ENCODE measurements around the gene EIF2B5. TPM values are rescaled to one million over a fixed set of nuclear protein-coding genes. Genes with fewer than 3 reads are reported as not detected.

EIF2B5 gene
- total and polyA plus RNA-seq, 9 of the 15 experiments (the other 6 are each of a cell fraction or from before 2014, with no cell fraction given) = 19.1 to 92.4 (median 74.0) TPM

DNA sequence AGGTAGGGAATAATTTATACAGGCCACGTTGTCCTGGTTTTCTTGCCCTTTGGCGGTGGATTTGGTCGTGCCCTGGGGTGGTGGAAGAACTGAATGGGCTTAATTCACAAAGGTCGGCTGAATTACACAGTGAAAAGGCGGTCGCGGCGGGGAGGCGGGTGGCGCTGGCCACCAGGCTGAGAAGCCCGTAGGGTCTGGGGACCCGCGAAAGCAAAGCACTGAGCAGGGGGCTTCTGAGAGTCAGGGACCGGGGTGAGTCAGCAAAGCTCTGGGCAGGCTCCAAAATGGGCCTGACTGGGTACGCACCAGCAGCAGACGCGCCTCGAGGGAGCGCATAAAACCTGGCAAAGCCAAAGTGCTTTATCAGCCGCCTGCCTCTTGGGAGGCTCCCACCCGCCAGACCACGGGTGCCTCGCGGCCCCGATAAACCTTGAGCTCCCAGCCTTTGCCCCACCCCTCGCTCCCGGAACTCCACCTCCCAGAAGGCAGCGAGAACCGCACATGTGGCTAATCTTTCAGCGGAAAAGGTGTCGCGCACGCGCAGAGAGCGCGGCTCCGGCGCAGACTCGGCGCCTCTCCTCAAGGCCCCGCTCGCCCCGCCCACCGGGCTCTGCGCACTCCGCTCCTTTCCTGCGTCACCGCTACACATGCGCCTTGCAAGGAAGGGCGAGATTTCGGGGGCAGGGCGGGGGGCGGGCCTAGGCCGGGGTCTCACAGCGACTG is 50.5 kb downstream of the EIF2B5 start (continued):
- TF ChIP-seq ELF1 (tag; IDR thresholded peaks at IDR 0.05) = no peak
- peak; percentile 84 for TF ChIP-seq TEAD4 (IDR thresholded peaks at IDR 0.05; ENCODE audit: low read length)
- no peak for TF ChIP-seq TEAD4 (CRISPR knock-in tag; IDR thresholded peaks at IDR 0.05; ENCODE audit: borderline replicate concordance)
- TF ChIP-seq, protein P1, sequence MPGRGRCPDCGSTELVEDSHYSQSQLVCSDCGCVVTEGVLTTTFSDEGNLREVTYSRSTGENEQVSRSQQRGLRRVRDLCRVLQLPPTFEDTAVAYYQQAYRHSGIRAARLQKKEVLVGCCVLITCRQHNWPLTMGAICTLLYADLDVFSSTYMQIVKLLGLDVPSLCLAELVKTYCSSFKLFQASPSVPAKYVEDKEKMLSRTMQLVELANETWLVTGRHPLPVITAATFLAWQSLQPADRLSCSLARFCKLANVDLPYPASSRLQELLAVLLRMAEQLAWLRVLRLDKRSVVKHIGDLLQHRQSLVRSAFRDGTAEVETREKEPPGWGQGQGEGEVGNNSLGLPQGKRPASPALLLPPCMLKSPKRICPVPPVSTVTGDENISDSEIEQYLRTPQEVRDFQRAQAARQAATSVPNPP (IDR thresholded peaks at IDR 0.05; ENCODE audit: borderline replicate concordance, insufficient read depth, insufficient read length) = no peak
- peak; percentile 80; the same call in 1 of the 2 replicates for TF ChIP-seq ZNF589 (CRISPR knock-in tag; IDR thresholded peaks at IDR 0.05; ENCODE audit: low read depth)
- TF ChIP-seq, protein P2, sequence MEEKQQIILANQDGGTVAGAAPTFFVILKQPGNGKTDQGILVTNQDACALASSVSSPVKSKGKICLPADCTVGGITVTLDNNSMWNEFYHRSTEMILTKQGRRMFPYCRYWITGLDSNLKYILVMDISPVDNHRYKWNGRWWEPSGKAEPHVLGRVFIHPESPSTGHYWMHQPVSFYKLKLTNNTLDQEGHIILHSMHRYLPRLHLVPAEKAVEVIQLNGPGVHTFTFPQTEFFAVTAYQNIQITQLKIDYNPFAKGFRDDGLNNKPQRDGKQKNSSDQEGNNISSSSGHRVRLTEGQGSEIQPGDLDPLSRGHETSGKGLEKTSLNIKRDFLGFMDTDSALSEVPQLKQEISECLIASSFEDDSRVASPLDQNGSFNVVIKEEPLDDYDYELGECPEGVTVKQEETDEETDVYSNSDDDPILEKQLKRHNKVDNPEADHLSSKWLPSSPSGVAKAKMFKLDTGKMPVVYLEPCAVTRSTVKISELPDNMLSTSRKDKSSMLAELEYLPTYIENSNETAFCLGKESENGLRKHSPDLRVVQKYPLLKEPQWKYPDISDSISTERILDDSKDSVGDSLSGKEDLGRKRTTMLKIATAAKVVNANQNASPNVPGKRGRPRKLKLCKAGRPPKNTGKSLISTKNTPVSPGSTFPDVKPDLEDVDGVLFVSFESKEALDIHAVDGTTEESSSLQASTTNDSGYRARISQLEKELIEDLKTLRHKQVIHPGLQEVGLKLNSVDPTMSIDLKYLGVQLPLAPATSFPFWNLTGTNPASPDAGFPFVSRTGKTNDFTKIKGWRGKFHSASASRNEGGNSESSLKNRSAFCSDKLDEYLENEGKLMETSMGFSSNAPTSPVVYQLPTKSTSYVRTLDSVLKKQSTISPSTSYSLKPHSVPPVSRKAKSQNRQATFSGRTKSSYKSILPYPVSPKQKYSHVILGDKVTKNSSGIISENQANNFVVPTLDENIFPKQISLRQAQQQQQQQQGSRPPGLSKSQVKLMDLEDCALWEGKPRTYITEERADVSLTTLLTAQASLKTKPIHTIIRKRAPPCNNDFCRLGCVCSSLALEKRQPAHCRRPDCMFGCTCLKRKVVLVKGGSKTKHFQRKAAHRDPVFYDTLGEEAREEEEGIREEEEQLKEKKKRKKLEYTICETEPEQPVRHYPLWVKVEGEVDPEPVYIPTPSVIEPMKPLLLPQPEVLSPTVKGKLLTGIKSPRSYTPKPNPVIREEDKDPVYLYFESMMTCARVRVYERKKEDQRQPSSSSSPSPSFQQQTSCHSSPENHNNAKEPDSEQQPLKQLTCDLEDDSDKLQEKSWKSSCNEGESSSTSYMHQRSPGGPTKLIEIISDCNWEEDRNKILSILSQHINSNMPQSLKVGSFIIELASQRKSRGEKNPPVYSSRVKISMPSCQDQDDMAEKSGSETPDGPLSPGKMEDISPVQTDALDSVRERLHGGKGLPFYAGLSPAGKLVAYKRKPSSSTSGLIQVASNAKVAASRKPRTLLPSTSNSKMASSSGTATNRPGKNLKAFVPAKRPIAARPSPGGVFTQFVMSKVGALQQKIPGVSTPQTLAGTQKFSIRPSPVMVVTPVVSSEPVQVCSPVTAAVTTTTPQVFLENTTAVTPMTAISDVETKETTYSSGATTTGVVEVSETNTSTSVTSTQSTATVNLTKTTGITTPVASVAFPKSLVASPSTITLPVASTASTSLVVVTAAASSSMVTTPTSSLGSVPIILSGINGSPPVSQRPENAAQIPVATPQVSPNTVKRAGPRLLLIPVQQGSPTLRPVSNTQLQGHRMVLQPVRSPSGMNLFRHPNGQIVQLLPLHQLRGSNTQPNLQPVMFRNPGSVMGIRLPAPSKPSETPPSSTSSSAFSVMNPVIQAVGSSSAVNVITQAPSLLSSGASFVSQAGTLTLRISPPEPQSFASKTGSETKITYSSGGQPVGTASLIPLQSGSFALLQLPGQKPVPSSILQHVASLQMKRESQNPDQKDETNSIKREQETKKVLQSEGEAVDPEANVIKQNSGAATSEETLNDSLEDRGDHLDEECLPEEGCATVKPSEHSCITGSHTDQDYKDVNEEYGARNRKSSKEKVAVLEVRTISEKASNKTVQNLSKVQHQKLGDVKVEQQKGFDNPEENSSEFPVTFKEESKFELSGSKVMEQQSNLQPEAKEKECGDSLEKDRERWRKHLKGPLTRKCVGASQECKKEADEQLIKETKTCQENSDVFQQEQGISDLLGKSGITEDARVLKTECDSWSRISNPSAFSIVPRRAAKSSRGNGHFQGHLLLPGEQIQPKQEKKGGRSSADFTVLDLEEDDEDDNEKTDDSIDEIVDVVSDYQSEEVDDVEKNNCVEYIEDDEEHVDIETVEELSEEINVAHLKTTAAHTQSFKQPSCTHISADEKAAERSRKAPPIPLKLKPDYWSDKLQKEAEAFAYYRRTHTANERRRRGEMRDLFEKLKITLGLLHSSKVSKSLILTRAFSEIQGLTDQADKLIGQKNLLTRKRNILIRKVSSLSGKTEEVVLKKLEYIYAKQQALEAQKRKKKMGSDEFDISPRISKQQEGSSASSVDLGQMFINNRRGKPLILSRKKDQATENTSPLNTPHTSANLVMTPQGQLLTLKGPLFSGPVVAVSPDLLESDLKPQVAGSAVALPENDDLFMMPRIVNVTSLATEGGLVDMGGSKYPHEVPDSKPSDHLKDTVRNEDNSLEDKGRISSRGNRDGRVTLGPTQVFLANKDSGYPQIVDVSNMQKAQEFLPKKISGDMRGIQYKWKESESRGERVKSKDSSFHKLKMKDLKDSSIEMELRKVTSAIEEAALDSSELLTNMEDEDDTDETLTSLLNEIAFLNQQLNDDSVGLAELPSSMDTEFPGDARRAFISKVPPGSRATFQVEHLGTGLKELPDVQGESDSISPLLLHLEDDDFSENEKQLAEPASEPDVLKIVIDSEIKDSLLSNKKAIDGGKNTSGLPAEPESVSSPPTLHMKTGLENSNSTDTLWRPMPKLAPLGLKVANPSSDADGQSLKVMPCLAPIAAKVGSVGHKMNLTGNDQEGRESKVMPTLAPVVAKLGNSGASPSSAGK (IDR thresholded peaks at IDR 0.05) = peak; percentile 97
- TF ChIP-seq ZNF143 (CRISPR knock-in tag; IDR thresholded peaks at IDR 0.05) = peak; percentile 79
- peak; percentile 80 for TF ChIP-seq SMARCE1 (IDR thresholded peaks at IDR 0.05)
- no peak for TF ChIP-seq EZH2 (IDR thresholded peaks at IDR 0.05; ENCODE audit: borderline replicate concordance, low read depth, low read length)
- no peak for TF ChIP-seq NFYB (IDR thresholded peaks at IDR 0.05; ENCODE audit: extremely low read depth, insufficient read length)
- TF ChIP-seq, protein P3, sequence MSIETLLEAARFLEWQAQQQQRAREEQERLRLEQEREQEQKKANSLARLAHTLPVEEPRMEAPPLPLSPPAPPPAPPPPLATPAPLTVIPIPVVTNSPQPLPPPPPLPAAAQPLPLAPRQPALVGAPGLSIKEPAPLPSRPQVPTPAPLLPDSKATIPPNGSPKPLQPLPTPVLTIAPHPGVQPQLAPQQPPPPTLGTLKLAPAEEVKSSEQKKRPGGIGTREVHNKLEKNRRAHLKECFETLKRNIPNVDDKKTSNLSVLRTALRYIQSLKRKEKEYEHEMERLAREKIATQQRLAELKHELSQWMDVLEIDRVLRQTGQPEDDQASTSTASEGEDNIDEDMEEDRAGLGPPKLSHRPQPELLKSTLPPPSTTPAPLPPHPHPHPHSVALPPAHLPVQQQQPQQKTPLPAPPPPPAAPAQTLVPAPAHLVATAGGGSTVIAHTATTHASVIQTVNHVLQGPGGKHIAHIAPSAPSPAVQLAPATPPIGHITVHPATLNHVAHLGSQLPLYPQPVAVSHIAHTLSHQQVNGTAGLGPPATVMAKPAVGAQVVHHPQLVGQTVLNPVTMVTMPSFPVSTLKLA (conservative IDR thresholded peaks at IDR 0.05) = peak; percentile 89 to 95
- TF ChIP-seq MTA2 (IDR thresholded peaks at IDR 0.05; ENCODE audit: low read depth) = peak; percentile 58
- peak; percentile 67; the same call in 1 of the 2 replicates for TF ChIP-seq CAMTA2 (CRISPR knock-in tag; conservative IDR thresholded peaks at IDR 0.05)
- TF ChIP-seq MTA3 (IDR thresholded peaks at IDR 0.05; ENCODE audit: borderline replicate concordance) = peak; percentile 71
